Tibial nerve (tissue), 3 donors: ENCODE data around the gene CCDC110.

Experiments used
- POLR2A ChIP-seq, 2 donors: fragments of 450-650 bp; IDR thresholded peaks; one replicate each; pipeline ENCODE4 v1.6.1; 2017; ENCODE audit warnings: antibody characterized with exemption in 2 of 2, mild to moderate bottlenecking in 2 of 2, moderate library complexity in 2 of 2
- TF ChIP-seq, protein P1 (sequence below), 5 experiments: fragments of 200-600 bp in 3 of 5; fragments of 450-650 bp in 2 of 5; sonication (generic) in 3 of 5; IDR thresholded peaks; one replicate each; pipeline ENCODE4 v1.5.1; 2016 to 2019; ENCODE audit warnings: antibody characterized with exemption in 5 of 5, mild to moderate bottlenecking in 3 of 5, moderate library complexity in 2 of 5

DNA sequence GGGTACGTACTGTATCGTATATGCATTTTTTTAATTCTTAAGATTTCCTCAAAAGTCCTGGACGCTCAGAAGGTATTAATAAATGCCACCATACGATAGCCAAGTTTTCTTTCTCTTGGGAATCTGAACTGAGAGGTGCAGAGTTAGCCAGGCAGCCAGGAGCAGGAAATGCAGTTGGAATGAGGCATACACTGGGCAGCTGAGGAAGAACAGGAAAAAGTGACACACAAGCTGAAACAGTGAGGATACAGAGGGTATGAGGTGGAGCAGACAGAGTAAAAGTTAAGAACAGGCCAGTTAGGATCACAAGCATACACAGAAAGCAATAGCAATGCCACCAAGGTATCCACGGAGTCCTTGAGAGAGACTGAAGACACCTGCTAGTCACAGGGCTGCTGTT, 59.1 kb downstream of the CCDC110 start:
- no peak for TF ChIP-seq POLR2A (IDR thresholded peaks at IDR 0.05)
- TF ChIP-seq, protein P1, sequence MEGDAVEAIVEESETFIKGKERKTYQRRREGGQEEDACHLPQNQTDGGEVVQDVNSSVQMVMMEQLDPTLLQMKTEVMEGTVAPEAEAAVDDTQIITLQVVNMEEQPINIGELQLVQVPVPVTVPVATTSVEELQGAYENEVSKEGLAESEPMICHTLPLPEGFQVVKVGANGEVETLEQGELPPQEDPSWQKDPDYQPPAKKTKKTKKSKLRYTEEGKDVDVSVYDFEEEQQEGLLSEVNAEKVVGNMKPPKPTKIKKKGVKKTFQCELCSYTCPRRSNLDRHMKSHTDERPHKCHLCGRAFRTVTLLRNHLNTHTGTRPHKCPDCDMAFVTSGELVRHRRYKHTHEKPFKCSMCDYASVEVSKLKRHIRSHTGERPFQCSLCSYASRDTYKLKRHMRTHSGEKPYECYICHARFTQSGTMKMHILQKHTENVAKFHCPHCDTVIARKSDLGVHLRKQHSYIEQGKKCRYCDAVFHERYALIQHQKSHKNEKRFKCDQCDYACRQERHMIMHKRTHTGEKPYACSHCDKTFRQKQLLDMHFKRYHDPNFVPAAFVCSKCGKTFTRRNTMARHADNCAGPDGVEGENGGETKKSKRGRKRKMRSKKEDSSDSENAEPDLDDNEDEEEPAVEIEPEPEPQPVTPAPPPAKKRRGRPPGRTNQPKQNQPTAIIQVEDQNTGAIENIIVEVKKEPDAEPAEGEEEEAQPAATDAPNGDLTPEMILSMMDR (IDR thresholded peaks at IDR 0.05) = no peak
